ENCODE measurements around the gene MGAT2.
"Not testable (repeated sequence)": the region's sequence is repeated elsewhere in the genome, so short reads cannot be mapped to it uniquely, and the experiment has no call there.

Gene MGAT2

DNA sequence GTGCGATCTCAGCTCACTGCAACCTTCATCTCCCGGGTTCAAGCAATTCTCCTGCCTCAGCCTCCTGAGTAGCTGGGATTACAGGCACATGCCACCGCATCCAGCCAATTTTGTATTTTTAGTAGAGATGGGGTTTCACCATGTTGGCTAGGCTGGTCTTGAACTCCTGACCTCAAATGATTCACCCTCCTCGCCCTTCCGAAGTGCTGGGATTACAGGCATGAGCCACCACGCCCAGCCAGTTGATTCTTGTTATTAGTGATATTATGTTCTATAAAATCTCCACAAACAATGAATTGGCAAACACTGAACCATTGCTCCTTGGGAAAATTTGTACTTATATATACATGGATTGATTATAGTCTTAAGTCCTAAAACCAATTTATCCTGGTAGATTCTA, 36.9 kb downstream of the MGAT2 start:
- DNase-seq (ENCODE audit: low spot score) = not testable (repeated sequence)

DNA sequence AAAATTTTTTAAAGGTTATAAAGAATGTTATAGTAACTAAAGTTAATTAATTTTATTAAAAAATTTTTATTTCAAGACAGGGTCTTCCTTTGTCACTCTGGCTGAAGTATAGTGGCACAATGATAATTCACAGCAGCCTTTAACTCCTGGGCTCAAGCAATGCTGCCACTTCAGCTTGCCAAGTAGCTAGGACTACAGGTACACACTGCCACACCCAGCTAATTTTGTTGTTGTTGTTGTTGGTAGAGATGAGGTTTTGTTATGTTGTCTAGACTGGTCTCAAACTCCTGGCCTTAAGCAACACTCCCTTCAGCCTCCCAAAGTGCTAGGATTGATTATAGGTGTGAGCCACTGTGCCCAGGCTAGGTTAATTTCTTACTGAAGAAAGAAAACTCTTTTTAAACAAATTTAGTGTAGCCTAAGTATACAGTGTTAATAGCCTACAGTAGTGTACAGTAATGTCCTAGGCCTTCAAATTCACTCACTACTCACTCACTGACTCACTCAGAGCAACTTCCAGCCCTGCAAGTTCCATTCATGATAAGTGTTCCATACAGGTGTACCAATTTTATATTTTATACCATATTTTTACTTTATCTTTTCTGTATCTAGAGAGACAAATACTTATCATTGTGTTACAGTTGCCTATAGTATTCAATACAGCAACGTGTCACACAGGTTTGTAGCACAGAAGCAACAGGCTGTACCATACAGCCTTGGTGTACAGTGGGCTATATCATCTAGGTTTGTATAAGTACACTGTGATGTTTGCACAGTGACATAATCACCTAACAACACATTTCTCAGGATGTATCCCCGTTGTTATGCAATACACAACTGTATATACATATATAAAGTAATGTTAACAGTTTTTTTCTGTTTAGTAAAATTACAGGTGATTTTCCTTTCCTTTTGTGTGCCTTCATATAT, 39.2 kb downstream of the MGAT2 start:
- no peak for DNase-seq (ENCODE audit: low spot score)

DNA sequence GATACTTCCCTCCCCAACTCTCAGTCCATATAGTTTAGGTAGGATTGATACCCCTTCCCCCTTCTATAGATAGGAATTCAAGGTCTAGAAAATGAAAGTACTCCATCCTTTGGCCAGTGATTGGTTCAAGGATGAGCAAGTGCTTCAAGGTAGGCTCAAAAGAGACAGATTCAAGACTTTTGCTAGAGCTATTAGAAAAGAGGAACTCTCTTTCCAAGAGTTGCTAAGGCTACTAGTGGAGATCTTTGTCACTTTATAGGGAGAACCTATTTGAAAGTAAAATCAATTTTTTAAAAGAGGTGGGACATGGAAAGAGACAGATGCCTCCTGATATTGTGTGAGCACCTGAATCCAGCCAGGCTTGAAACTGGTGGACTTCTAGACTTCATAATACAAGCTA, 49.9 kb downstream of the MGAT2 start:
- DNase-seq (ENCODE audit: low spot score) = no peak
